H9 (cell line): ENCODE data around the gene NQO1. TPM values are rescaled to one million over a fixed set of nuclear protein-coding genes. Genes with fewer than 3 reads are reported as not detected.

Source experiments
- DNase-seq: peaks from one replicate; pipeline ENCODE4 v3.0.0-alpha.2; 2017
- H2AFZ ChIP-seq: one replicate; pipeline ENCODE4 v1.6.1; 2013; ENCODE audit warnings: mild to moderate bottlenecking, low read length, control low read depth, moderate library complexity
- H2AK5ac ChIP-seq: 2 replicates; pipeline ENCODE4 v1.6.1; 2013; ENCODE audit warnings: low read length, control low read depth, mixed read lengths; ENCODE audit not compliant: insufficient read length
- H2BK120ac ChIP-seq: one replicate; pipeline ENCODE4 v1.6.1; 2013; ENCODE audit warnings: low read depth, mild to moderate bottlenecking, low read length, control low read depth, inconsistent platforms; ENCODE audit not compliant: poor library complexity, severe bottlenecking
- H2BK12ac ChIP-seq: 2 replicates; pipeline ENCODE4 v1.6.1; 2013; ENCODE audit warnings: low read length, control low read depth, mixed read lengths, low read depth; ENCODE audit not compliant: insufficient read length
- H2BK15ac ChIP-seq: 2 replicates; pipeline ENCODE4 v1.6.1; 2013; ENCODE audit warnings: low read depth, low read length, control low read depth
- H2BK20ac ChIP-seq: one replicate; pipeline ENCODE4 v1.6.1; 2013; ENCODE audit warnings: low read depth, mild to moderate bottlenecking, low read length, control low read depth, inconsistent platforms; ENCODE audit not compliant: poor library complexity, severe bottlenecking
- H2BK5ac ChIP-seq: 2 replicates; pipeline ENCODE4 v1.6.1; 2013; ENCODE audit warnings: low read length, control low read depth, mixed read lengths; ENCODE audit not compliant: insufficient read length
- H3K14ac ChIP-seq: 2 replicates; pipeline ENCODE4 v1.6.1; 2013; ENCODE audit warnings: low read length, control low read depth; ENCODE audit not compliant: insufficient read depth
- H3K18ac ChIP-seq: 2 replicates; pipeline ENCODE4 v1.6.1; 2013; ENCODE audit warnings: low read depth, mild to moderate bottlenecking, mixed read lengths, low read length, control low read depth; ENCODE audit not compliant: insufficient read length
- H3K23ac ChIP-seq: 2 replicates; pipeline ENCODE4 v1.6.1; 2013; ENCODE audit warnings: low read length, control low read depth, mixed read lengths, low read depth; ENCODE audit not compliant: insufficient read length
- H3K23me2 ChIP-seq: 2 replicates; pipeline ENCODE4 v1.6.1; 2013; ENCODE audit warnings: low read depth, mild to moderate bottlenecking, mixed read lengths, low read length, control low read depth; ENCODE audit not compliant: insufficient read length, poor library complexity, severe bottlenecking
- H3K27ac ChIP-seq: 2 replicates; pipeline ENCODE4 v1.5.1; 2013; ENCODE audit warnings: low read length, control low read depth, mixed read lengths, low read depth; ENCODE audit not compliant: insufficient read length
- H3K27me3 ChIP-seq: 2 replicates; pipeline ENCODE4 v1.6.1; 2013; ENCODE audit warnings: low read length, control low read depth, inconsistent platforms; ENCODE audit not compliant: insufficient read depth
- H3K4ac ChIP-seq: 2 replicates; pipeline ENCODE4 v1.6.1; 2013; ENCODE audit warnings: low read depth, mild to moderate bottlenecking, control low read depth, inconsistent platforms, low read length, moderate library complexity
- H3K4me1 ChIP-seq: 2 replicates; pipeline ENCODE4 v1.6.1; 2013; ENCODE audit warnings: low read length, control low read depth, inconsistent platforms; ENCODE audit not compliant: insufficient read depth
- H3K4me2 ChIP-seq: 2 replicates; pipeline ENCODE4 v1.6.1; 2013; ENCODE audit warnings: low read length, control low read depth, mixed read lengths; ENCODE audit not compliant: insufficient read length, insufficient read depth
- H3K56ac ChIP-seq: 2 replicates; pipeline ENCODE4 v1.6.1; 2013; ENCODE audit warnings: low read depth, mild to moderate bottlenecking, mixed read lengths, low read length, control low read depth; ENCODE audit not compliant: insufficient read length
- H3K79me1 ChIP-seq: 2 replicates; pipeline ENCODE4 v1.6.1; 2013; ENCODE audit warnings: low read depth, mild to moderate bottlenecking, moderate library complexity, low read length, control low read depth, inconsistent platforms; ENCODE audit not compliant: insufficient read depth, poor library complexity, severe bottlenecking
- H3K79me2 ChIP-seq: 2 replicates; pipeline ENCODE4 v1.6.1; 2013; ENCODE audit warnings: low read length, control low read depth, inconsistent platforms; ENCODE audit not compliant: insufficient read depth
- H3K9ac ChIP-seq: 2 replicates; pipeline ENCODE4 v1.6.1; 2013; ENCODE audit warnings: low read length, control low read depth, mixed read lengths; ENCODE audit not compliant: insufficient read length; ENCODE audit errors: extremely low read depth
- H3K9me3 ChIP-seq: one replicate; pipeline ENCODE4 v1.6.1; 2013; ENCODE audit warnings: low read depth, low read length, inconsistent platforms; ENCODE audit not compliant: control insufficient read depth
- H3T11ph ChIP-seq: one replicate; pipeline ENCODE4 v1.6.1; 2013; ENCODE audit warnings: mild to moderate bottlenecking, low read length, control low read depth, inconsistent platforms
- H4K20me1 ChIP-seq: one replicate; pipeline ENCODE4 v1.6.1; 2013; ENCODE audit not compliant: control insufficient read depth, insufficient read length, insufficient read depth
- H4K5ac ChIP-seq: 2 replicates; pipeline ENCODE4 v1.6.1; 2013; ENCODE audit warnings: low read depth, mild to moderate bottlenecking, mixed read lengths, low read length, control low read depth; ENCODE audit not compliant: insufficient read length
- H4K8ac ChIP-seq: replicated peaks from 2 replicates; pipeline ENCODE4 v1.6.1; 2013; ENCODE audit warnings: low read length, control low read depth, mixed read lengths, low read depth; ENCODE audit not compliant: insufficient read length
- H4K91ac ChIP-seq: 2 replicates; pipeline ENCODE4 v1.6.1; 2013; ENCODE audit warnings: low read depth, mild to moderate bottlenecking, moderate library complexity, mixed read lengths, low read length, control low read depth; ENCODE audit not compliant: insufficient read length
- H3K27ac Mint-ChIP-seq, 3 experiments: 2 replicates in 2 of 3; 3 replicates in 1 of 3; pipeline ENCODE4 v1.8.0; 2020 to 2021; ENCODE audit warnings: mixed read lengths in 3 of 3, mild to moderate bottlenecking in 1 of 3, moderate library complexity in 1 of 3
- H3K27me3 Mint-ChIP-seq: 2 replicates; pipeline ENCODE4 v1.8.0; 2021; ENCODE audit warnings: low read depth, mild to moderate bottlenecking, moderate library complexity, mixed read lengths
- H3K36me3 Mint-ChIP-seq, 3 experiments: 2 replicates in 2 of 3; 3 replicates in 1 of 3; pipeline ENCODE4 v1.8.0; 2020 to 2021; ENCODE audit warnings: low read depth in 3 of 3, mixed read lengths in 3 of 3; ENCODE audit not compliant: insufficient read depth in 1 of 3
- H3K4me1 Mint-ChIP-seq, 2 experiments: 2 replicates each; pipeline ENCODE4 v1.8.0; 2020; ENCODE audit warnings: mixed read lengths in 2 of 2
- H3K4me3 Mint-ChIP-seq, 2 experiments: 2 replicates in 1 of 2; 3 replicates in 1 of 2; pipeline ENCODE4 v1.8.0; 2020 to 2021; ENCODE audit warnings: mild to moderate bottlenecking in 2 of 2, mixed read lengths in 2 of 2, moderate library complexity in 1 of 2
- H3K9me3 Mint-ChIP-seq, 2 experiments: 2 replicates in 1 of 2; 3 replicates in 1 of 2; pipeline ENCODE4 v1.8.0; 2020; ENCODE audit warnings: mild to moderate bottlenecking in 2 of 2, mixed read lengths in 2 of 2, moderate library complexity in 1 of 2
- WGBS: extraction: QIAGEN DNeasy Blood & Tissue Kit; methylation state at CpG from one replicate; pipeline ENCODE4 v1.1.7; 2013; ENCODE audit warnings: missing lambda C conversion rate, low lambda C conversion rate, mixed read lengths; ENCODE audit not compliant: insufficient read length; ENCODE audit errors: extremely low coverage; 5-methylcytosine and 5-hydroxymethylcytosine counted together
- total RNA-seq: library from RNA; stranded (reverse); gene quantifications from 2 replicates; pipeline ENCODE4 v1.2.1, GENCODE V29; 2021
- TF ChIP-seq, protein P1 (sequence below): fragments of 200-600 bp; sonication (generic); conservative IDR thresholded peaks from 3 replicates; pipeline ENCODE4 v1.8.0; 2021; ENCODE audit warnings: antibody characterized with exemption, mild to moderate bottlenecking

NQO1 gene
- total RNA-seq, 1 experiment from 2014 or later, result 64.6 TPM

DNA sequence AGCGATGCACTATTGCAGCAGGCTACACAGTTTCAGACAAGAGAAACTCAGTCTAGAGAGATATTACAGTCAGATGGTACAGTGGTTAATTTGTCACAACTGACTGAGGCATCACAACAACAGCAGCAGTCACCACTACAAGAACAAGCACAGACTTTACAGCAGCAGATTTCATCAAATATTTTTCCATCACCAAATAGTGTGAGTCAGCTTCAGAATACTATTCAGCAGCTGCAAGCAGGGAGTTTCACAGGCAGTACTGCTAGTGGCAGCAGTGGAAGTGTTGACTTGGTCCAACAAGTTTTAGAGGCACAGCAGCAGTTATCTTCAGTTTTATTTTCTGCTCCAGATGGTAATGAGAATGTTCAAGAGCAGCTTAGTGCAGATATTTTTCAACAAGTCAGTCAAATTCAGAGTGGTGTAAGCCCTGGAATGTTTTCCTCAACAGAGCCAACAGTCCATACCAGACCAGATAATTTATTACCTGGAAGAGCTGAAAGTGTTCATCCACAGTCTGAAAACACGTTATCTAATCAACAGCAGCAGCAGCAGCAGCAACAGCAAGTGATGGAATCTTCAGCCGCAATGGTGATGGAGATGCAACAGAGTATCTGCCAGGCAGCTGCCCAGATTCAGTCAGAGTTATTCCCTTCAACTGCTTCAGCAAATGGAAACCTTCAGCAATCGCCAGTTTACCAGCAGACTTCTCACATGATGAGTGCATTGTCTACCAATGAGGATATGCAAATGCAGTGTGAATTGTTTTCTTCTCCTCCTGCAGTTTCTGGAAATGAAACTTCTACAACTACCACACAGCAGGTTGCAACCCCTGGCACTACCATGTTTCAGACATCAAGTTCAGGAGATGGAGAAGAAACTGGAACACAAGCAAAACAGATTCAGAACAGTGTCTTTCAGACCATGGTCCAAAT, 34.1 kb downstream of the NQO1 start:
- Histone ChIP-seq H4K5ac (no peak overlapping the region), H2BK15ac (no peak overlapping the region), H3K18ac (no peak overlapping the region), H3K4me2 (no peak overlapping the region), H3K9ac (no peak overlapping the region), H3K27me3 (no peaks in the 10 kb centered on the region), H2AFZ (no peak overlapping the region), H3K4me1 (no peaks in the 10 kb centered on the region), H3K27ac (no peak overlapping the region), H4K8ac (no peak overlapping the region), H4K91ac (no peak overlapping the region), H2BK5ac (no peak overlapping the region), H2BK20ac (no peak overlapping the region), H2AK5ac (no peak overlapping the region), H4K20me1 (no peaks in the 10 kb centered on the region), H2BK12ac (no peak overlapping the region), H3K56ac (no peak overlapping the region), H3K23me2 (no peaks in the 10 kb centered on the region), H3T11ph (no peak overlapping the region), H3K14ac (no peak overlapping the region), H2BK120ac (no peak overlapping the region), H3K79me1 (no peaks in the 10 kb centered on the region), H3K9me3 (no peaks in the 10 kb centered on the region), H3K4ac (no peak overlapping the region), H3K23ac (no peak overlapping the region), H3K79me2 (no peaks in the 10 kb centered on the region)
- no CpG with 5 or more reads among the region's 4 CpGs for WGBS
- Mint-ChIP-seq H3K4me3 (no peak overlapping the region), H3K27me3 (no peaks in the 10 kb centered on the region), H3K4me1 (no peaks in the 10 kb centered on the region), H3K27ac (no peak overlapping the region), H3K9me3 (no peaks in the 10 kb centered on the region), H3K36me3 (peaks cover 18 to 47% (median 37%) of the 10 kb centered on the region in 3 experiments)
- no peak for DNase-seq
- TF ChIP-seq, protein P1, sequence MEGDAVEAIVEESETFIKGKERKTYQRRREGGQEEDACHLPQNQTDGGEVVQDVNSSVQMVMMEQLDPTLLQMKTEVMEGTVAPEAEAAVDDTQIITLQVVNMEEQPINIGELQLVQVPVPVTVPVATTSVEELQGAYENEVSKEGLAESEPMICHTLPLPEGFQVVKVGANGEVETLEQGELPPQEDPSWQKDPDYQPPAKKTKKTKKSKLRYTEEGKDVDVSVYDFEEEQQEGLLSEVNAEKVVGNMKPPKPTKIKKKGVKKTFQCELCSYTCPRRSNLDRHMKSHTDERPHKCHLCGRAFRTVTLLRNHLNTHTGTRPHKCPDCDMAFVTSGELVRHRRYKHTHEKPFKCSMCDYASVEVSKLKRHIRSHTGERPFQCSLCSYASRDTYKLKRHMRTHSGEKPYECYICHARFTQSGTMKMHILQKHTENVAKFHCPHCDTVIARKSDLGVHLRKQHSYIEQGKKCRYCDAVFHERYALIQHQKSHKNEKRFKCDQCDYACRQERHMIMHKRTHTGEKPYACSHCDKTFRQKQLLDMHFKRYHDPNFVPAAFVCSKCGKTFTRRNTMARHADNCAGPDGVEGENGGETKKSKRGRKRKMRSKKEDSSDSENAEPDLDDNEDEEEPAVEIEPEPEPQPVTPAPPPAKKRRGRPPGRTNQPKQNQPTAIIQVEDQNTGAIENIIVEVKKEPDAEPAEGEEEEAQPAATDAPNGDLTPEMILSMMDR, result no peak
